GM12878 (cell line): Measurements from ENCODE around the gene CERCAM. TPM values are rescaled to one million over a fixed set of nuclear protein-coding genes. Genes with fewer than 3 reads are reported as not detected.

ENCODE experiments used
- ATAC-seq: fragments of 200-7000 bp; cut with Tn5 transposase; 3 replicates; pipeline ENCODE4 v1.9.1; 2020; ENCODE audit warnings: mild to moderate bottlenecking, moderate library complexity
- BruUV-seq: library from RNA; stranded (reverse); fragments of 400-500 nt; replicated peaks from 2 replicates; lab custom pipeline; 2021; lab: Mats Ljungman, UMichigan
- CTCF ChIA-PET: fragments of 300-600 bp; sonication (Branson Sonifier 250); formaldehyde crosslinking; extraction: SDS; loops from one replicate; lab custom pipeline; 2021; ENCODE audit warnings: inconsistent platforms; lab: Yijun Ruan, JAX
- POLR2A ChIA-PET: fragments of 350-600 bp; formaldehyde crosslinking; extraction: SDS; loops from one replicate; lab custom pipeline; 2021; ENCODE audit warnings: inconsistent platforms; lab: Charles Lee
- RAD21 ChIA-PET: fragments of 300-600 bp; sonication (Branson Sonifier 250); formaldehyde crosslinking; loops from one replicate; lab custom pipeline; 2023; ENCODE audit warnings: antibody characterized with exemption; ENCODE audit not compliant: unreplicated experiment; lab: Charles Lee
- SMC1A ChIA-PET: fragments of 300-600 bp; sonication (Branson Sonifier 250); formaldehyde crosslinking; loops from one replicate; lab custom pipeline; 2023; ENCODE audit not compliant: unreplicated experiment, uncharacterized antibody; lab: Charles Lee
- DNase-seq: peaks from one replicate; pipeline ENCODE4 v3.0.0-alpha.2; 2011; ENCODE audit warnings: low read depth, low spot score
- FAIRE-seq: peaks from 3 replicates; lab custom pipeline; 2011; peaks lifted over from hg19 to GRCh38; lab: Jason Lieb, UNC
- H2AFZ ChIP-seq: 2 replicates; pipeline ENCODE4 v1.6.0; 2011; ENCODE audit warnings: low read depth, low read length, control low read depth; ENCODE audit not compliant: control insufficient read depth
- H3K27ac ChIP-seq: 2 replicates; pipeline ENCODE4 v1.5.1; 2011; ENCODE audit warnings: control low read depth; ENCODE audit not compliant: control insufficient read depth, insufficient read depth
- H3K27me3 ChIP-seq, 2 experiments: replicated peaks in 1 of 2; 2 replicates each; pipeline versions ENCODE4 v1.6.0 to v1.6.1; 2011; ENCODE audit warnings: low read length in 1 of 2; ENCODE audit not compliant: control insufficient read depth in 2 of 2, insufficient read depth in 2 of 2
- H3K36me3 ChIP-seq, 2 experiments: 2 replicates each; pipeline ENCODE4 v1.5.1; 2011; ENCODE audit warnings: low read length in 1 of 2; ENCODE audit not compliant: control insufficient read depth in 2 of 2, insufficient read depth in 2 of 2
- H3K4me1 ChIP-seq: 2 replicates; pipeline ENCODE4 v1.6.1; 2011; ENCODE audit warnings: mild to moderate bottlenecking, low read length, moderate library complexity, mixed read lengths; ENCODE audit not compliant: control insufficient read depth, insufficient read depth
- H3K4me2 ChIP-seq: 2 replicates; pipeline ENCODE4 v1.6.0; 2011; ENCODE audit warnings: control low read depth; ENCODE audit not compliant: control insufficient read depth, insufficient read depth
- H3K4me3 ChIP-seq: fragments of 200-600 bp; sonication (generic); 2 replicates; pipeline ENCODE4 v1.5.1; 2016
- H3K79me2 ChIP-seq: 2 replicates; pipeline ENCODE4 v1.6.0; 2011; ENCODE audit warnings: low read length; ENCODE audit not compliant: control insufficient read depth, insufficient read depth
- H3K9ac ChIP-seq: 2 replicates; pipeline ENCODE4 v1.8.0; 2011; ENCODE audit warnings: low read length, control low read depth, mixed read lengths; ENCODE audit not compliant: control insufficient read depth, insufficient read depth
- H3K9me3 ChIP-seq: replicated peaks from 3 replicates; pipeline ENCODE4 v1.5.1; 2011; ENCODE audit warnings: mild to moderate bottlenecking, low read length; ENCODE audit not compliant: control insufficient read depth, insufficient read depth
- H4K20me1 ChIP-seq: 2 replicates; pipeline ENCODE4 v1.6.0; 2011; ENCODE audit not compliant: control insufficient read depth, insufficient read depth
- CHD2 ChIP-seq: IDR thresholded peaks from 2 replicates; pipeline ENCODE4 v1.6.1; 2011; ENCODE audit warnings: low read depth, low read length, improper control_type of control experiment, borderline replicate concordance
- MXI1 ChIP-seq: fragments of 150-350 bp; IDR thresholded peaks from 2 replicates; pipeline ENCODE4 v1.6.1; 2011; ENCODE audit warnings: low read depth, mild to moderate bottlenecking, inconsistent platforms, low read length, improper control_type of control experiment
- NFYA ChIP-seq: IDR thresholded peaks from 2 replicates; pipeline ENCODE4 v1.6.1; 2011; ENCODE audit warnings: low read depth, mild to moderate bottlenecking, low read length, improper control_type of control experiment, borderline replicate concordance
- POLR2A ChIP-seq: IDR thresholded peaks from 2 replicates; pipeline ENCODE4 v1.6.1; 2011; ENCODE audit warnings: low read depth, mild to moderate bottlenecking, low read length
- WGBS: methylation state at CpG from one replicate; pipeline ENCODE4 v1.1.6; 2016; ENCODE audit warnings: low lambda C conversion rate; ENCODE audit not compliant: insufficient replicate concordance, insufficient coverage; ENCODE audit errors: missing lambda C conversion rate; 5-methylcytosine and 5-hydroxymethylcytosine counted together
- in situ Hi-C: fragments of 300-500 bp; cut with MboI; formaldehyde crosslinking; loops from 9 replicates; pipeline ENCODE4 v1.14.3; 2018; ENCODE audit warnings: mixed read lengths
- intact Hi-C: fragments of 100-400 bp; cut with micrococcal nuclease; formaldehyde crosslinking; loops from one replicate; pipeline ENCODE4 v1.14.2; 2022; ENCODE audit not compliant: unreplicated experiment
- polyA plus RNA-seq, 11 experiments: library from polyadenylated mRNA; depleted of rRNA in 4 of 11; unstranded in 6 of 11; stranded (reverse) in 5 of 11; fragments of >200 nt; fragmentation: Nextera tagmentation in 4 of 11; fragmentation: Illumina TruSeq in 1 of 11; extraction: Ambion mirVana in 4 of 11; extraction: Trizol in 1 of 11; gene quantifications; 1 replicate in 1 of 11; 2 replicates in 10 of 11; pipeline versions ENCODE4 v1.2.1 to v1.2.3, GENCODE V29; 2011 to 2016; ENCODE audit warnings: inconsistent platforms in 2 of 11, missing spikeins in 2 of 11, low read depth in 1 of 11
- total RNA-seq, 4 experiments: library from RNA; depleted of rRNA in 3 of 4; stranded (reverse); fragments of >200 nt in 3 of 4; fragmentation: Illumina TruSeq in 1 of 4; extraction: Trizol in 1 of 4; gene quantifications; 2 replicates each; pipeline versions ENCODE4 v1.2.1 to v1.2.3, GENCODE V29; 2013 to 2021
- TF ChIP-seq, protein P1 (sequence below): fragments of 150-350 bp; IDR thresholded peaks from 2 replicates; pipeline ENCODE4 v1.6.1; 2016; ENCODE audit warnings: low read depth, low read length
- TF ChIP-seq, protein P2 (sequence below): fragments of 450-650 bp; IDR thresholded peaks from 2 replicates; pipeline ENCODE4 v1.6.1; 2016; ENCODE audit warnings: mild to moderate bottlenecking, moderate library complexity, borderline replicate concordance

Gene CERCAM
- total and polyA plus RNA-seq, 10 of the 15 experiments (the other 5 are each of a cell fraction or from before 2014, with no cell fraction given): 0.05 to 6.7 (median 0.71) TPM

DNA sequence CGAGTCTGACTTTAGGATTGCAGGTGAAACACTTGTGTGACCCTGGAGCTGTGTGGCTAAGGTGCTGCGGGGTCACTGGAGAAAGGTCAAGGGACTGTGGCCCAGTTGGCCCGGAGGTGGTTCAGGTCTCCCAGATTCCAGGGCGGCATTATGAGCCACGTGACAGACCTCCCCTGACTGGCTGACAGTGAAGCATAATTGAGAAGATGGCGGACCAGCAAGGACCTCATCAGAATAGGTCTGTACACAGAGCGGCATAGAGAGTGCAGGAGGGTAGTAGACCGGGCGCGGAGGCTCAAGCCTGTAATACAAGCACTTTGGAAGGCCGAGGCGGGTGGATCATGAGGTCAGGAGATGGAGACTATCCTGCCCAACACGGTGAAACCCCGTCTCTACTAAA, 34.3 kb downstream of the CERCAM start:
- Histone ChIP-seq H3K36me3 (peaks cover 1 to 4% of the 10 kb centered on the region in 2 experiments; a peak in 1 of 4 replicates), H3K4me3 (no peak overlapping the region), H3K9me3 (no peaks in the 10 kb centered on the region), H3K4me2 (no peak overlapping the region), H3K9ac (no peak overlapping the region), H2AFZ (no peak overlapping the region), H3K27me3 (no peaks in the 10 kb centered on the region; a peak in 1 of 4 replicates), H3K4me1 (peaks cover 3% of the 10 kb centered on the region; the same call in 1 of the 2 replicates), H3K27ac (no peak overlapping the region), H3K79me2 (peaks cover 12% of the 10 kb centered on the region), H4K20me1 (no peaks in the 10 kb centered on the region)
- RAD21 ChIA-PET: interaction anchor here (1.3 kb wide), 1 partner anchor 363 kb away, joined by 3 read pairs; the partner anchor contains the start of gene ENDOG
- SMC1A ChIA-PET: no interaction called here
- intact Hi-C loops (no loop called here), in situ Hi-C loops (no loop called here)
- CTCF ChIA-PET: interaction anchor here (0.5 to 1.7 kb wide), 3 partner anchors 16 to 100 kb away, joined by 3 to 8 read pairs (median 4); partner anchors contain the start of gene CERCAM
- no TSS peak for BruUV-seq
- FAIRE-seq (no peak), DNase-seq (no peak), ATAC-seq (no peak)
- TF ChIP-seq, protein P1, sequence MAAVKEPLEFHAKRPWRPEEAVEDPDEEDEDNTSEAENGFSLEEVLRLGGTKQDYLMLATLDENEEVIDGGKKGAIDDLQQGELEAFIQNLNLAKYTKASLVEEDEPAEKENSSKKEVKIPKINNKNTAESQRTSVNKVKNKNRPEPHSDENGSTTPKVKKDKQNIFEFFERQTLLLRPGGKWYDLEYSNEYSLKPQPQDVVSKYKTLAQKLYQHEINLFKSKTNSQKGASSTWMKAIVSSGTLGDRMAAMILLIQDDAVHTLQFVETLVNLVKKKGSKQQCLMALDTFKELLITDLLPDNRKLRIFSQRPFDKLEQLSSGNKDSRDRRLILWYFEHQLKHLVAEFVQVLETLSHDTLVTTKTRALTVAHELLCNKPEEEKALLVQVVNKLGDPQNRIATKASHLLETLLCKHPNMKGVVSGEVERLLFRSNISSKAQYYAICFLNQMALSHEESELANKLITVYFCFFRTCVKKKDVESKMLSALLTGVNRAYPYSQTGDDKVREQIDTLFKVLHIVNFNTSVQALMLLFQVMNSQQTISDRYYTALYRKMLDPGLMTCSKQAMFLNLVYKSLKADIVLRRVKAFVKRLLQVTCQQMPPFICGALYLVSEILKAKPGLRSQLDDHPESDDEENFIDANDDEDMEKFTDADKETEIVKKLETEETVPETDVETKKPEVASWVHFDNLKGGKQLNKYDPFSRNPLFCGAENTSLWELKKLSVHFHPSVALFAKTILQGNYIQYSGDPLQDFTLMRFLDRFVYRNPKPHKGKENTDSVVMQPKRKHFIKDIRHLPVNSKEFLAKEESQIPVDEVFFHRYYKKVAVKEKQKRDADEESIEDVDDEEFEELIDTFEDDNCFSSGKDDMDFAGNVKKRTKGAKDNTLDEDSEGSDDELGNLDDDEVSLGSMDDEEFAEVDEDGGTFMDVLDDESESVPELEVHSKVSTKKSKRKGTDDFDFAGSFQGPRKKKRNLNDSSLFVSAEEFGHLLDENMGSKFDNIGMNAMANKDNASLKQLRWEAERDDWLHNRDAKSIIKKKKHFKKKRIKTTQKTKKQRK: no peak
- TF ChIP-seq, protein P2, sequence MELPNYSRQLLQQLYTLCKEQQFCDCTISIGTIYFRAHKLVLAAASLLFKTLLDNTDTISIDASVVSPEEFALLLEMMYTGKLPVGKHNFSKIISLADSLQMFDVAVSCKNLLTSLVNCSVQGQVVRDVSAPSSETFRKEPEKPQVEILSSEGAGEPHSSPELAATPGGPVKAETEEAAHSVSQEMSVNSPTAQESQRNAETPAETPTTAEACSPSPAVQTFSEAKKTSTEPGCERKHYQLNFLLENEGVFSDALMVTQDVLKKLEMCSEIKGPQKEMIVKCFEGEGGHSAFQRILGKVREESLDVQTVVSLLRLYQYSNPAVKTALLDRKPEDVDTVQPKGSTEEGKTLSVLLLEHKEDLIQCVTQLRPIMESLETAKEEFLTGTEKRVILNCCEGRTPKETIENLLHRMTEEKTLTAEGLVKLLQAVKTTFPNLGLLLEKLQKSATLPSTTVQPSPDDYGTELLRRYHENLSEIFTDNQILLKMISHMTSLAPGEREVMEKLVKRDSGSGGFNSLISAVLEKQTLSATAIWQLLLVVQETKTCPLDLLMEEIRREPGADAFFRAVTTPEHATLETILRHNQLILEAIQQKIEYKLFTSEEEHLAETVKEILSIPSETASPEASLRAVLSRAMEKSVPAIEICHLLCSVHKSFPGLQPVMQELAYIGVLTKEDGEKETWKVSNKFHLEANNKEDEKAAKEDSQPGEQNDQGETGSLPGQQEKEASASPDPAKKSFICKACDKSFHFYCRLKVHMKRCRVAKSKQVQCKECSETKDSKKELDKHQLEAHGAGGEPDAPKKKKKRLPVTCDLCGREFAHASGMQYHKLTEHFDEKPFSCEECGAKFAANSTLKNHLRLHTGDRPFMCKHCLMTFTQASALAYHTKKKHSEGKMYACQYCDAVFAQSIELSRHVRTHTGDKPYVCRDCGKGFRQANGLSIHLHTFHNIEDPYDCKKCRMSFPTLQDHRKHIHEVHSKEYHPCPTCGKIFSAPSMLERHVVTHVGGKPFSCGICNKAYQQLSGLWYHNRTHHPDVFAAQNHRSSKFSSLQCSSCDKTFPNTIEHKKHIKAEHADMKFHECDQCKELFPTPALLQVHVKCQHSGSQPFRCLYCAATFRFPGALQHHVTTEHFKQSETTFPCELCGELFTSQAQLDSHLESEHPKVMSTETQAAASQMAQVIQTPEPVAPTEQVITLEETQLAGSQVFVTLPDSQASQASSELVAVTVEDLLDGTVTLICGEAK: no peak
- no peak for TF ChIP-seq MXI1
- no peak for TF ChIP-seq POLR2A
- TF ChIP-seq NFYA: no peak
- TF ChIP-seq CHD2: no peak
- 77% methylated on average over 14 of the region's 14 CpGs for WGBS
- POLR2A ChIA-PET: interaction anchor here (0.6 to 1.0 kb wide), 2 partner anchors 49 to 54 kb away, joined by 3 to 6 read pairs; partner anchors contain the start of gene GLE1
